WTC11 (cell line): ENCODE measurements around the gene PCDHGA6. TPM values are rescaled to one million over a fixed set of nuclear protein-coding genes. Genes with fewer than 3 reads are reported as not detected.
A peak's percentile ranks its signal among the peaks of the same experiment; 100 is the strongest.

Experiments
- ATAC-seq: fragments of 200-7000 bp; cut with Tn5 transposase; 2 replicates; pipeline ENCODE4 v1.10.0; 2021; ENCODE audit warnings: mild to moderate bottlenecking, moderate library complexity
- CTCF ChIA-PET: fragments of 300-600 bp; sonication (Branson Sonifier 250); formaldehyde crosslinking; loops from one replicate; lab custom pipeline; 2021; ENCODE audit warnings: antibody characterized with exemption; lab: Charles Lee
- POLR2A ChIA-PET: fragments of 350-600 bp; sonication (Branson Sonifier 250); formaldehyde crosslinking; loops from one replicate; lab custom pipeline; 2021; ENCODE audit warnings: antibody characterized with exemption; lab: Charles Lee
- DNase-seq: peaks from one replicate; pipeline ENCODE4 v3.0.0; 2021; ENCODE audit warnings: low spot score
- H3K27ac Mint-ChIP-seq: 2 replicates; pipeline ENCODE4 v1.8.0; 2021; ENCODE audit warnings: mixed read lengths
- H3K27me3 Mint-ChIP-seq: 2 replicates; pipeline ENCODE4 v1.8.0; 2021; ENCODE audit warnings: low read depth, mild to moderate bottlenecking, moderate library complexity, mixed read lengths
- H3K36me3 Mint-ChIP-seq: 2 replicates; pipeline ENCODE4 v1.8.0; 2021; ENCODE audit warnings: mixed read lengths
- H3K4me1 Mint-ChIP-seq: 2 replicates; pipeline ENCODE4 v1.8.0; 2022; ENCODE audit warnings: mixed read lengths
- H3K4me3 Mint-ChIP-seq: 2 replicates; pipeline ENCODE4 v1.8.0; 2021; ENCODE audit warnings: mild to moderate bottlenecking, moderate library complexity, mixed read lengths
- H3K9me3 Mint-ChIP-seq: 2 replicates; pipeline ENCODE4 v1.8.0; 2021; ENCODE audit warnings: mixed read lengths
- CREB1 ChIP-seq: sonication (generic); formaldehyde crosslinking; IDR thresholded peaks from 2 replicates; pipeline ENCODE4 v1.8.0; 2023; ENCODE audit warnings: mild to moderate bottlenecking, missing genetic modification reagents
- CREM ChIP-seq: sonication (generic); formaldehyde crosslinking; IDR thresholded peaks from 2 replicates; pipeline ENCODE4 v1.8.1; 2022; ENCODE audit warnings: mild to moderate bottlenecking, missing genetic modification reagents, moderate library complexity
- IRF2 ChIP-seq: sonication (generic); formaldehyde crosslinking; IDR thresholded peaks from 2 replicates; pipeline ENCODE4 v1.8.0; 2022; ENCODE audit warnings: low read depth, missing genetic modification reagents, borderline replicate concordance
- JAZF1 ChIP-seq: fragments of 250-450 bp; sonication (Bioruptor Pico); IDR thresholded peaks from 2 replicates; pipeline ENCODE4 v1.9.0; 2021; ENCODE audit warnings: moderate library complexity, mild to moderate bottlenecking, inconsistent platforms
- NFYB ChIP-seq: sonication (generic); formaldehyde crosslinking; conservative IDR thresholded peaks from 2 replicates; pipeline ENCODE4 v1.8.0; 2022; ENCODE audit warnings: low read depth, missing genetic modification reagents
- NR3C1 ChIP-seq: sonication (generic); formaldehyde crosslinking; conservative IDR thresholded peaks from 2 replicates; pipeline ENCODE4 v1.8.1; 2023; ENCODE audit warnings: low read depth, mild to moderate bottlenecking, missing genetic modification reagents
- SMAD3 ChIP-seq: sonication (generic); formaldehyde crosslinking; IDR thresholded peaks from 2 replicates; pipeline ENCODE4 v1.8.0; 2022; ENCODE audit warnings: missing genetic modification reagents, mild to moderate bottlenecking, borderline replicate concordance
- SP1 ChIP-seq: sonication (generic); formaldehyde crosslinking; conservative IDR thresholded peaks from 2 replicates; pipeline ENCODE4 v1.8.1; 2022; ENCODE audit warnings: missing genetic modification reagents
- total RNA-seq: library from RNA; stranded (reverse); gene quantifications from 3 replicates; pipeline ENCODE4 v1.2.3, GENCODE V29; 2021
- TF ChIP-seq, protein P1 (sequence below): sonication (generic); formaldehyde crosslinking; IDR thresholded peaks from 2 replicates; pipeline ENCODE4 v1.8.1; 2022; ENCODE audit warnings: mild to moderate bottlenecking, moderate library complexity, missing genetic modification reagents
- TF ChIP-seq, protein P2 (sequence below): sonication (generic); formaldehyde crosslinking; IDR thresholded peaks from 2 replicates; pipeline ENCODE4 v1.8.1; 2023; ENCODE audit warnings: mild to moderate bottlenecking, missing genetic modification reagents
- TF ChIP-seq, protein P3 (sequence below): sonication (generic); formaldehyde crosslinking; IDR thresholded peaks from 2 replicates; pipeline ENCODE4 v1.8.1; 2022; ENCODE audit warnings: missing genetic modification reagents, borderline replicate concordance
- TF ChIP-seq, protein P4 (sequence below): sonication (generic); formaldehyde crosslinking; IDR thresholded peaks from 2 replicates; pipeline ENCODE4 v1.8.0; 2023; ENCODE audit warnings: missing genetic modification reagents
- TF ChIP-seq, protein P5 (sequence below): sonication (generic); formaldehyde crosslinking; IDR thresholded peaks from 2 replicates; pipeline ENCODE4 v1.8.1; 2022; ENCODE audit warnings: low read depth, missing genetic modification reagents, borderline replicate concordance
- TF ChIP-seq, protein P6 (sequence below): sonication (generic); formaldehyde crosslinking; IDR thresholded peaks from 2 replicates; pipeline ENCODE4 v1.8.0; 2023; ENCODE audit warnings: missing genetic modification reagents, mild to moderate bottlenecking, borderline replicate concordance
- TF ChIP-seq, protein P7 (sequence below): fragments of 250-450 bp; sonication (Bioruptor Pico); IDR thresholded peaks from 2 replicates; pipeline ENCODE4 v2.1.2; 2022; ENCODE audit warnings: mild to moderate bottlenecking, moderate library complexity

Gene PCDHGA6
- total RNA-seq, 1 experiment from 2014 or later, result 3.3 TPM

DNA sequence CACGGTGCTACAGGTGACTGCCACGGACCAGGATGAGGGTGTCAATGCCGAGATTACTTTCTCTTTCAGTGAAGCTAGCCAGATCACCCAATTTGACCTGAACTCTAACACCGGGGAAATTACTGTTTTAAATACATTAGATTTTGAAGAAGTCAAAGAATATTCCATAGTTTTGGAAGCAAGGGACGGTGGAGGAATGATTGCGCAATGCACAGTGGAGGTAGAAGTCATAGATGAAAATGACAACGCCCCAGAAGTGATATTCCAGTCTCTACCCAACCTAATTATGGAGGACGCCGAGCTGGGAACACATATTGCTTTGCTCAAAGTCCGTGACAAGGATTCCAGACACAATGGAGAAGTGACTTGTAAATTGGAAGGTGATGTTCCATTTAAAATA is 15.0 kb downstream of the PCDHGA6 start:
- ATAC-seq, result no peak

DNA sequence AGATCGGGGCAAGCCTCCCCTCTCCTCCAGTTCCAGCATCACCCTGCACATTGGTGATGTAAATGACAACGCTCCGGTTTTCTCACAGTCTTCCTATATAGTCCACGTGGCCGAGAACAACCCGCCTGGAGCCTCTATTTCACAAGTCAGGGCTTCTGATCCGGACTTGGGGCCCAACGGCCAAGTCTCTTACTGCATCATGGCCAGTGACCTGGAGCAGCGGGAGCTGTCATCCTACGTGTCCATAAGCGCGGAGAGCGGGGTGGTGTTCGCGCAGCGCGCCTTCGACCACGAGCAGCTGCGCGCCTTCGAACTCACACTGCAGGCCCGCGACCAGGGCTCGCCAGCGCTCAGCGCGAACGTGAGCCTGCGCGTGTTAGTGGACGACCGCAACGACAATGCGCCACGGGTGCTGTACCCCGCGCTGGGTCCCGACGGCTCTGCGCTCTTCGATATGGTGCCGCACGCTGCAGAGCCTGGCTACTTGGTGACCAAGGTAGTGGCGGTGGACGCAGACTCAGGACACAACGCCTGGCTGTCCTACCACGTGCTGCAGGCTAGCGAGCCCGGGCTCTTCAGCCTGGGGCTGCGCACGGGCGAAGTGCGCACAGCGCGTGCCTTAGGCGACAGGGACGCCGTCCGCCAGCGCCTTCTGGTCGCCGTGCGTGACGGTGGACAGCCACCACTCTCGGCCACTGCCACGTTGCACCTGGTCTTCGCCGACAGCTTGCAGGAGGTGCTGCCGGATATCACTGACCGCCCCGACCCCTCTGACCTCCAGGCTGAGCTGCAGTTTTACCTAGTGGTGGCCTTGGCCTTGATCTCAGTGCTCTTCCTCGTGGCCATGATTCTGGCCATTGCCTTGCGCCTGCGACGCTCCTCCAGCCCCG is 15.7 kb downstream of the PCDHGA6 start:
- H3K4me1 Mint-ChIP-seq, result 0 out of 2 replicates have a peak, but pooled peaks cover 3% of the 10 kb centered on the region
- H3K36me3 Mint-ChIP-seq, result peaks cover 64% of the 10 kb centered on the region
- DNase-seq, result no peak
- peaks cover 27% of the 10 kb centered on the region for H3K27me3 Mint-ChIP-seq
- ChIA-PET CTCF (interaction anchor here (1.1 to 3.5 kb wide), 7 partner anchors 15 to 178 kb away, joined by 3 to 24 read pairs (median 6); partner anchors contain the start of genes PCDHB14, PCDHGA6, PCDHGB3 and PCDHGB6), POLR2A (no interaction called here)
- H3K9me3 Mint-ChIP-seq, result peaks cover 68% of the 10 kb centered on the region
- H3K27ac Mint-ChIP-seq, result no peak overlapping the region
- ATAC-seq, result no peak
- peak overlapping the region; percentile 2; the same call in 1 of the 2 replicates for H3K4me3 Mint-ChIP-seq
- TF ChIP-seq, protein P1, sequence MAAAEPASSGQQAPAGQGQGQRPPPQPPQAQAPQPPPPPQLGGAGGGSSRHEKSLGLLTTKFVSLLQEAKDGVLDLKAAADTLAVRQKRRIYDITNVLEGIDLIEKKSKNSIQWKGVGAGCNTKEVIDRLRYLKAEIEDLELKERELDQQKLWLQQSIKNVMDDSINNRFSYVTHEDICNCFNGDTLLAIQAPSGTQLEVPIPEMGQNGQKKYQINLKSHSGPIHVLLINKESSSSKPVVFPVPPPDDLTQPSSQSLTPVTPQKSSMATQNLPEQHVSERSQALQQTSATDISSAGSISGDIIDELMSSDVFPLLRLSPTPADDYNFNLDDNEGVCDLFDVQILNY (CRISPR knock-in tag), result no peak
- TF ChIP-seq, protein P2, sequence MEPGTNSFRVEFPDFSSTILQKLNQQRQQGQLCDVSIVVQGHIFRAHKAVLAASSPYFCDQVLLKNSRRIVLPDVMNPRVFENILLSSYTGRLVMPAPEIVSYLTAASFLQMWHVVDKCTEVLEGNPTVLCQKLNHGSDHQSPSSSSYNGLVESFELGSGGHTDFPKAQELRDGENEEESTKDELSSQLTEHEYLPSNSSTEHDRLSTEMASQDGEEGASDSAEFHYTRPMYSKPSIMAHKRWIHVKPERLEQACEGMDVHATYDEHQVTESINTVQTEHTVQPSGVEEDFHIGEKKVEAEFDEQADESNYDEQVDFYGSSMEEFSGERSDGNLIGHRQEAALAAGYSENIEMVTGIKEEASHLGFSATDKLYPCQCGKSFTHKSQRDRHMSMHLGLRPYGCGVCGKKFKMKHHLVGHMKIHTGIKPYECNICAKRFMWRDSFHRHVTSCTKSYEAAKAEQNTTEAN, result peak; percentile 30; the same call in 1 of the 2 replicates
- no peak for TF ChIP-seq CREB1 (CRISPR knock-in tag)
- 0 out of 2 replicates have a peak, but pooled peaks have one; percentile 60 for TF ChIP-seq IRF2

More for the DNA sequence above, 15.0 kb downstream of the PCDHGA6 start:
- Mint-ChIP-seq H3K27ac (no peak overlapping the region), H3K4me3 (peak overlapping the region; percentile 81; the same call in 1 of the 2 replicates), H3K9me3 (peaks cover 67% of the 10 kb centered on the region), H3K27me3 (peaks cover 30% of the 10 kb centered on the region), H3K36me3 (peaks cover 63% of the 10 kb centered on the region), H3K4me1 (0 out of 2 replicates have a peak, but pooled peaks cover 3% of the 10 kb centered on the region)
- TF ChIP-seq, protein P3, sequence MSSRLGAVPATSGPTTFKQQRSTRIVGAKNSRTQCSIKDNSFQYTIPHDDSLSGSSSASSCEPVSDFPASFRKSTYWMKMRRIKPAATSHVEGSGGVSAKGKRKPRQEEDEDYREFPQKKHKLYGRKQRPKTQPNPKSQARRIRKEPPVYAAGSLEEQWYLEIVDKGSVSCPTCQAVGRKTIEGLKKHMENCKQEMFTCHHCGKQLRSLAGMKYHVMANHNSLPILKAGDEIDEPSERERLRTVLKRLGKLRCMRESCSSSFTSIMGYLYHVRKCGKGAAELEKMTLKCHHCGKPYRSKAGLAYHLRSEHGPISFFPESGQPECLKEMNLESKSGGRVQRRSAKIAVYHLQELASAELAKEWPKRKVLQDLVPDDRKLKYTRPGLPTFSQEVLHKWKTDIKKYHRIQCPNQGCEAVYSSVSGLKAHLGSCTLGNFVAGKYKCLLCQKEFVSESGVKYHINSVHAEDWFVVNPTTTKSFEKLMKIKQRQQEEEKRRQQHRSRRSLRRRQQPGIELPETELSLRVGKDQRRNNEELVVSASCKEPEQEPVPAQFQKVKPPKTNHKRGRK (CRISPR knock-in tag), result no peak
- TF ChIP-seq, protein P4, sequence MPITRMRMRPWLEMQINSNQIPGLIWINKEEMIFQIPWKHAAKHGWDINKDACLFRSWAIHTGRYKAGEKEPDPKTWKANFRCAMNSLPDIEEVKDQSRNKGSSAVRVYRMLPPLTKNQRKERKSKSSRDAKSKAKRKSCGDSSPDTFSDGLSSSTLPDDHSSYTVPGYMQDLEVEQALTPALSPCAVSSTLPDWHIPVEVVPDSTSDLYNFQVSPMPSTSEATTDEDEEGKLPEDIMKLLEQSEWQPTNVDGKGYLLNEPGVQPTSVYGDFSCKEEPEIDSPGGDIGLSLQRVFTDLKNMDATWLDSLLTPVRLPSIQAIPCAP (CRISPR knock-in tag), result no peak
- TF ChIP-seq, protein P5, sequence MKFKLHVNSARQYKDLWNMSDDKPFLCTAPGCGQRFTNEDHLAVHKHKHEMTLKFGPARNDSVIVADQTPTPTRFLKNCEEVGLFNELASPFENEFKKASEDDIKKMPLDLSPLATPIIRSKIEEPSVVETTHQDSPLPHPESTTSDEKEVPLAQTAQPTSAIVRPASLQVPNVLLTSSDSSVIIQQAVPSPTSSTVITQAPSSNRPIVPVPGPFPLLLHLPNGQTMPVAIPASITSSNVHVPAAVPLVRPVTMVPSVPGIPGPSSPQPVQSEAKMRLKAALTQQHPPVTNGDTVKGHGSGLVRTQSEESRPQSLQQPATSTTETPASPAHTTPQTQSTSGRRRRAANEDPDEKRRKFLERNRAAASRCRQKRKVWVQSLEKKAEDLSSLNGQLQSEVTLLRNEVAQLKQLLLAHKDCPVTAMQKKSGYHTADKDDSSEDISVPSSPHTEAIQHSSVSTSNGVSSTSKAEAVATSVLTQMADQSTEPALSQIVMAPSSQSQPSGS, result no peak
- TF ChIP-seq SMAD3 (CRISPR knock-in tag), result no peak
- TF ChIP-seq NFYB (CRISPR knock-in tag), result no peak
- TF ChIP-seq, protein P6, sequence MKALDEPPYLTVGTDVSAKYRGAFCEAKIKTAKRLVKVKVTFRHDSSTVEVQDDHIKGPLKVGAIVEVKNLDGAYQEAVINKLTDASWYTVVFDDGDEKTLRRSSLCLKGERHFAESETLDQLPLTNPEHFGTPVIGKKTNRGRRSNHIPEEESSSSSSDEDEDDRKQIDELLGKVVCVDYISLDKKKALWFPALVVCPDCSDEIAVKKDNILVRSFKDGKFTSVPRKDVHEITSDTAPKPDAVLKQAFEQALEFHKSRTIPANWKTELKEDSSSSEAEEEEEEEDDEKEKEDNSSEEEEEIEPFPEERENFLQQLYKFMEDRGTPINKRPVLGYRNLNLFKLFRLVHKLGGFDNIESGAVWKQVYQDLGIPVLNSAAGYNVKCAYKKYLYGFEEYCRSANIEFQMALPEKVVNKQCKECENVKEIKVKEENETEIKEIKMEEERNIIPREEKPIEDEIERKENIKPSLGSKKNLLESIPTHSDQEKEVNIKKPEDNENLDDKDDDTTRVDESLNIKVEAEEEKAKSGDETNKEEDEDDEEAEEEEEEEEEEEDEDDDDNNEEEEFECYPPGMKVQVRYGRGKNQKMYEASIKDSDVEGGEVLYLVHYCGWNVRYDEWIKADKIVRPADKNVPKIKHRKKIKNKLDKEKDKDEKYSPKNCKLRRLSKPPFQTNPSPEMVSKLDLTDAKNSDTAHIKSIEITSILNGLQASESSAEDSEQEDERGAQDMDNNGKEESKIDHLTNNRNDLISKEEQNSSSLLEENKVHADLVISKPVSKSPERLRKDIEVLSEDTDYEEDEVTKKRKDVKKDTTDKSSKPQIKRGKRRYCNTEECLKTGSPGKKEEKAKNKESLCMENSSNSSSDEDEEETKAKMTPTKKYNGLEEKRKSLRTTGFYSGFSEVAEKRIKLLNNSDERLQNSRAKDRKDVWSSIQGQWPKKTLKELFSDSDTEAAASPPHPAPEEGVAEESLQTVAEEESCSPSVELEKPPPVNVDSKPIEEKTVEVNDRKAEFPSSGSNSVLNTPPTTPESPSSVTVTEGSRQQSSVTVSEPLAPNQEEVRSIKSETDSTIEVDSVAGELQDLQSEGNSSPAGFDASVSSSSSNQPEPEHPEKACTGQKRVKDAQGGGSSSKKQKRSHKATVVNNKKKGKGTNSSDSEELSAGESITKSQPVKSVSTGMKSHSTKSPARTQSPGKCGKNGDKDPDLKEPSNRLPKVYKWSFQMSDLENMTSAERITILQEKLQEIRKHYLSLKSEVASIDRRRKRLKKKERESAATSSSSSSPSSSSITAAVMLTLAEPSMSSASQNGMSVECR (CRISPR knock-in tag), result no peak
- TF ChIP-seq SP1 (CRISPR knock-in tag), result no peak
- no peak for TF ChIP-seq JAZF1 (CRISPR knock-in tag)
- TF ChIP-seq, protein P7, sequence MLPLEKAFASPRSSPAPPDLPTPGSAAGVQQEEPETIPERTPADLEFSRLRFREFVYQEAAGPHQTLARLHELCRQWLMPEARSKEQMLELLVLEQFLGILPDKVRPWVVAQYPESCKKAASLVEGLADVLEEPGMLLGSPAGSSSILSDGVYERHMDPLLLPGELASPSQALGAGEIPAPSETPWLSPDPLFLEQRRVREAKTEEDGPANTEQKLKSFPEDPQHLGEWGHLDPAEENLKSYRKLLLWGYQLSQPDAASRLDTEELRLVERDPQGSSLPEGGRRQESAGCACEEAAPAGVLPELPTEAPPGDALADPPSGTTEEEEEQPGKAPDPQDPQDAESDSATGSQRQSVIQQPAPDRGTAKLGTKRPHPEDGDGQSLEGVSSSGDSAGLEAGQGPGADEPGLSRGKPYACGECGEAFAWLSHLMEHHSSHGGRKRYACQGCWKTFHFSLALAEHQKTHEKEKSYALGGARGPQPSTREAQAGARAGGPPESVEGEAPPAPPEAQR (CRISPR knock-in tag), result no peak
- no peak for TF ChIP-seq NR3C1 (CRISPR knock-in tag)
- TF ChIP-seq CREM (CRISPR knock-in tag), result no peak
- TF ChIP-seq, all 79 proteins: peak for 0
- ChIA-PET POLR2A (no interaction called here), CTCF (interaction anchor here (1.5 to 3.0 kb wide), 9 partner anchors 12 to 175 kb away, joined by 3 to 24 read pairs (median 11); partner anchors contain the start of genes PCDHB14, PCDHGA11, PCDHGA6 and PCDHGB1)
- DNase-seq, result no peak
